GM21381 (cell line): ENCODE results near the gene CD6.

Source experiments
- ATAC-seq: cut with Tn5 transposase; IDR thresholded peaks from one replicate; pipeline ENCODE4 v1.9.1; 2021; ENCODE audit warnings: mild to moderate bottlenecking, moderate library complexity; ENCODE audit not compliant: unreplicated experiment

Gene CD6

GRCh38 chr11:60934790-60935605, 36.5 kb upstream of the CD6 start:
- no peak for ATAC-seq

- no peak for ATAC-seq
These were observed 35.6 kb upstream of the CD6 start for GRCh38 chr11:60935676-60936442.

GRCh38 chr11:60936467-60937143, 34.9 kb upstream of the CD6 start:
- no peak for ATAC-seq

- no peak for ATAC-seq
These were observed 34.3 kb upstream of the CD6 start for GRCh38 chr11:60937144-60937527.

- no peak for ATAC-seq
These were observed 33.7 kb upstream of the CD6 start for GRCh38 chr11:60937811-60938210.

GRCh38 chr11:60938500-60938899, 33.0 kb upstream of the CD6 start:
- no peak for ATAC-seq

- no peak for ATAC-seq
These were observed 32.2 kb upstream of the CD6 start for GRCh38 chr11:60939301-60939700.

- ATAC-seq = no peak
These were observed 31.6 kb upstream of the CD6 start for GRCh38 chr11:60939855-60940254.

GRCh38 chr11:60941371-60942119, 29.9 kb upstream of the CD6 start:
- ATAC-seq = no peak

- no peak for ATAC-seq
These were observed 29.3 kb upstream of the CD6 start for GRCh38 chr11:60942219-60942618.

GRCh38 chr11:60942970-60943565, 28.4 kb upstream of the CD6 start:
- no peak for ATAC-seq

- ATAC-seq = no peak
These were observed 26.8 kb upstream of the CD6 start for GRCh38 chr11:60944490-60945294.

GRCh38 chr11:60945295-60945667, 26.2 kb upstream of the CD6 start:
- no peak for ATAC-seq

- no peak for ATAC-seq
These were observed 24.7 kb upstream of the CD6 start for GRCh38 chr11:60946601-60947264.

- no peak for ATAC-seq
These were observed 23.8 kb upstream of the CD6 start for GRCh38 chr11:60947700-60948099.

- ATAC-seq = no peak
These were observed 23.2 kb upstream of the CD6 start for GRCh38 chr11:60948250-60948649.

GRCh38 chr11:60950024-60950423, 21.5 kb upstream of the CD6 start:
- ATAC-seq = no peak

GRCh38 chr11:60950933-60951605, 20.4 kb upstream of the CD6 start:
- no peak for ATAC-seq

- no peak for ATAC-seq
These were observed 19.9 kb upstream of the CD6 start for GRCh38 chr11:60951606-60951903.
